SIG-M5 treated with dmso at 0.1 percent for 504 hours (cell line): ENCODE results near the gene CYYR1.

ENCODE experiments used
- DNase-seq: peaks from one replicate; lab custom pipeline; 2025; ENCODE audit not compliant: unreplicated experiment; lab: John Stamatoyannopoulos, UW

CYYR1 gene

GRCh38 chr21:26554365-26554764 is 18.7 kb downstream of the CYYR1 start:
- no peak for DNase-seq

- no peak for DNase-seq
Observed at GRCh38 chr21:26553898-26554297, 19.2 kb downstream of the CYYR1 start.

GRCh38 chr21:26550326-26550725 is 22.8 kb downstream of the CYYR1 start:
- DNase-seq, result no peak

- peak; percentile 8 for DNase-seq
Observed at GRCh38 chr21:26546446-26547097, 26.5 kb downstream of the CYYR1 start.

GRCh38 chr21:26544201-26544775 is 28.8 kb downstream of the CYYR1 start:
- no peak for DNase-seq

- no peak for DNase-seq
Observed at GRCh38 chr21:26540651-26541050, 32.4 kb downstream of the CYYR1 start.

- peak; percentile 2 for DNase-seq
Observed at GRCh38 chr21:26539566-26539965, 33.5 kb downstream of the CYYR1 start.

- DNase-seq, result peak; percentile 30
Observed at GRCh38 chr21:26534517-26534916, 38.6 kb downstream of the CYYR1 start.

GRCh38 chr21:26532208-26532607 is 40.9 kb downstream of the CYYR1 start:
- DNase-seq, result no peak

- DNase-seq, result no peak
Observed at GRCh38 chr21:26529526-26529925, 43.6 kb downstream of the CYYR1 start.

- no peak for DNase-seq
Observed at GRCh38 chr21:26528882-26529281, 44.2 kb downstream of the CYYR1 start.

GRCh38 chr21:26522704-26523103 is 50.4 kb downstream of the CYYR1 start:
- DNase-seq, result no peak

- no peak for DNase-seq
Observed at GRCh38 chr21:26519142-26519541, 53.9 kb downstream of the CYYR1 start.

- no peak for DNase-seq
Observed at GRCh38 chr21:26515257-26515656, 57.8 kb downstream of the CYYR1 start.

- DNase-seq, result no peak
Observed at GRCh38 chr21:26513212-26513611, 59.9 kb downstream of the CYYR1 start.

- DNase-seq, result no peak
Observed at GRCh38 chr21:26512664-26513063, 60.4 kb downstream of the CYYR1 start.

GRCh38 chr21:26508903-26509302 is 64.2 kb downstream of the CYYR1 start:
- no peak for DNase-seq

- DNase-seq, result peak; percentile 1
Observed at GRCh38 chr21:26506956-26507355, 66.1 kb downstream of the CYYR1 start.

- DNase-seq, result no peak
Observed at GRCh38 chr21:26505211-26505610, 67.9 kb downstream of the CYYR1 start.

GRCh38 chr21:26503414-26503813 is 69.7 kb downstream of the CYYR1 start:
- DNase-seq, result no peak

GRCh38 chr21:26501495-26502021 is 71.5 kb downstream of the CYYR1 start:
- DNase-seq, result no peak

GRCh38 chr21:26499495-26499894 is 73.6 kb downstream of the CYYR1 start:
- no peak for DNase-seq
